Mesenchymal stem cell (in vitro differentiated cells and primary cell): ENCODE data around the gene KCNF1.
A peak's percentile ranks its signal among the peaks of the same experiment; 100 is the strongest.

Experiments
- DNase-seq: peaks from one replicate; pipeline ENCODE4 v3.0.0-alpha.2; 2013
- H2AFZ ChIP-seq: one replicate; pipeline ENCODE4 v1.6.1; 2013; ENCODE audit warnings: low read depth, mild to moderate bottlenecking, control low read depth, inconsistent platforms, low read length, moderate library complexity
- H2AK5ac ChIP-seq: 2 replicates; pipeline ENCODE4 v1.6.1; 2013; ENCODE audit warnings: low read length, moderate library complexity, mild to moderate bottlenecking, inconsistent platforms; ENCODE audit not compliant: severe bottlenecking
- H2BK120ac ChIP-seq: one replicate; pipeline ENCODE4 v1.6.1; 2013; ENCODE audit warnings: low read depth, mild to moderate bottlenecking, inconsistent platforms, low read length, moderate library complexity
- H2BK12ac ChIP-seq, 2 experiments: one replicate each; pipeline ENCODE4 v1.6.1; 2013; ENCODE audit warnings: inconsistent platforms in 2 of 2, low read length in 2 of 2, mild to moderate bottlenecking in 2 of 2, moderate library complexity in 2 of 2, control low read depth in 1 of 2
- H2BK15ac ChIP-seq: one replicate; pipeline ENCODE4 v1.6.1; 2013; ENCODE audit warnings: mild to moderate bottlenecking, low read depth, inconsistent platforms; ENCODE audit not compliant: poor library complexity, severe bottlenecking
- H2BK5ac ChIP-seq: 2 replicates; pipeline ENCODE4 v1.6.1; 2013; ENCODE audit warnings: low read depth, mild to moderate bottlenecking, low read length, control low read depth, inconsistent platforms; ENCODE audit not compliant: poor library complexity, severe bottlenecking
- H3K14ac ChIP-seq, 2 experiments: one replicate each; pipeline ENCODE4 v1.6.1; 2013; ENCODE audit warnings: inconsistent platforms in 2 of 2, low read length in 2 of 2, control low read depth in 1 of 2, mild to moderate bottlenecking in 1 of 2, moderate library complexity in 1 of 2
- H3K18ac ChIP-seq, 2 experiments: one replicate each; pipeline ENCODE4 v1.6.1; 2013; ENCODE audit warnings: inconsistent platforms in 2 of 2, low read length in 2 of 2, control low read depth in 1 of 2, low read depth in 1 of 2, mild to moderate bottlenecking in 1 of 2
- H3K23ac ChIP-seq, 2 experiments: one replicate each; pipeline ENCODE4 v1.6.1; 2013; ENCODE audit warnings: inconsistent platforms in 2 of 2, low read length in 2 of 2, mild to moderate bottlenecking in 2 of 2, moderate library complexity in 2 of 2, control low read depth in 1 of 2
- H3K27ac ChIP-seq: 2 replicates; pipeline ENCODE4 v1.5.1; 2013; ENCODE audit warnings: mild to moderate bottlenecking, moderate library complexity, low read length, control low read depth, inconsistent platforms; ENCODE audit not compliant: poor library complexity, severe bottlenecking
- H3K27me3 ChIP-seq, 2 experiments: 2 replicates each; pipeline versions ENCODE4 v1.6.1 to v1.7.0; 2013; ENCODE audit warnings: low read length in 2 of 2, mild to moderate bottlenecking in 2 of 2, moderate library complexity in 2 of 2, control low read depth in 1 of 2, inconsistent platforms in 1 of 2; ENCODE audit not compliant: control insufficient read depth in 1 of 2, insufficient read depth in 1 of 2
- H3K36me3 ChIP-seq, 2 experiments: 2 replicates each; pipeline versions ENCODE4 v1.6.1 to v1.7.0; 2013; ENCODE audit warnings: low read length in 2 of 2, control low read depth in 1 of 2, inconsistent platforms in 1 of 2, low read depth in 1 of 2, mild to moderate bottlenecking in 1 of 2; ENCODE audit not compliant: insufficient read depth in 2 of 2, control insufficient read depth in 1 of 2
- H3K4ac ChIP-seq, 2 experiments: one replicate each; pipeline ENCODE4 v1.6.1; 2013; ENCODE audit warnings: inconsistent platforms in 2 of 2, low read length in 2 of 2, mild to moderate bottlenecking in 2 of 2, moderate library complexity in 2 of 2, control low read depth in 1 of 2, low read depth in 1 of 2
- H3K4me1 ChIP-seq: 2 replicates; pipeline ENCODE4 v1.6.1; 2013; ENCODE audit warnings: low read depth, low read length, control low read depth; ENCODE audit not compliant: control insufficient read depth, insufficient read depth
- H3K4me2 ChIP-seq: 2 replicates; pipeline ENCODE4 v1.6.1; 2013; ENCODE audit warnings: low read length, mild to moderate bottlenecking, inconsistent platforms; ENCODE audit not compliant: poor library complexity, severe bottlenecking
- H3K4me3 ChIP-seq, 2 experiments: 2 replicates each; pipeline versions ENCODE4 v1.5.1 to v1.7.0; 2013; ENCODE audit warnings: low read length in 2 of 2, mild to moderate bottlenecking in 2 of 2, control low read depth in 1 of 2, low read depth in 1 of 2; ENCODE audit not compliant: insufficient read depth in 1 of 2
- H3K79me1 ChIP-seq: replicated peaks from 2 replicates; pipeline ENCODE4 v1.6.1; 2013; ENCODE audit warnings: mild to moderate bottlenecking, control low read depth, low read length, inconsistent platforms; ENCODE audit not compliant: poor library complexity, severe bottlenecking
- H3K9ac ChIP-seq: 2 replicates; pipeline ENCODE4 v1.7.0; 2013; ENCODE audit warnings: mild to moderate bottlenecking, low read length, moderate library complexity
- H3K9me3 ChIP-seq: 2 replicates; pipeline ENCODE4 v1.7.0; 2013; ENCODE audit warnings: mild to moderate bottlenecking, low read length; ENCODE audit not compliant: control insufficient read depth
- H4K8ac ChIP-seq: one replicate; pipeline ENCODE4 v1.6.1; 2013; ENCODE audit warnings: inconsistent platforms, mild to moderate bottlenecking, low read length, moderate library complexity
- H4K91ac ChIP-seq: one replicate; pipeline ENCODE4 v1.6.1; 2013; ENCODE audit warnings: mild to moderate bottlenecking, low read length, inconsistent platforms
- WGBS: methylation state at CpG from one replicate; pipeline ENCODE4 v1.1.7; 2013; ENCODE audit warnings: mixed read lengths; 5-methylcytosine and 5-hydroxymethylcytosine counted together

Gene KCNF1

GRCh38 chr2:10894264-10894935 is 17.3 kb upstream of the KCNF1 start:
- Histone ChIP-seq H3K23ac (no peak overlapping the region), H3K79me1 (no peaks in the 10 kb centered on the region), H3K36me3 (no peaks in the 10 kb centered on the region), H3K4ac (no peak overlapping the region), H2BK12ac (no peak overlapping the region), H3K4me3 (no peak overlapping the region), H3K4me2 (no peak overlapping the region), H2BK15ac (no peak overlapping the region), H2AK5ac (no peak overlapping the region), H3K4me1 (peaks cover 7% of the 10 kb centered on the region), H4K8ac (no peak overlapping the region), H3K18ac (no peak overlapping the region), H3K27ac (no peak overlapping the region), H2AFZ (no peak overlapping the region), H3K9me3 (no peaks in the 10 kb centered on the region), H4K91ac (no peak overlapping the region), H3K9ac (no peak overlapping the region), H3K14ac (no peak overlapping the region), H2BK120ac (no peak overlapping the region), H2BK5ac (no peak overlapping the region), H3K27me3 (peaks cover 50 to 54% of the 10 kb centered on the region in 2 experiments)
- no peak for DNase-seq
- WGBS: 41% methylated on average over 4 of the region's 4 CpGs

GRCh38 chr2:10895231-10895630 is 16.5 kb upstream of the KCNF1 start:
- no peak for DNase-seq
- H4K8ac ChIP-seq: no peak overlapping the region
- H3K9me3 ChIP-seq: no peaks in the 10 kb centered on the region
- H2BK15ac ChIP-seq: no peak overlapping the region
- no peak overlapping the region for H3K27ac ChIP-seq
- no peaks in the 10 kb centered on the region for H3K36me3 ChIP-seq
- no peak overlapping the region for H2AFZ ChIP-seq
- H2AK5ac ChIP-seq: no peak overlapping the region
- H3K18ac ChIP-seq: no peak overlapping the region
- H2BK120ac ChIP-seq: no peak overlapping the region
- no peak overlapping the region for H2BK12ac ChIP-seq
- H3K4me1 ChIP-seq: peaks cover 1% of the 10 kb centered on the region
- no peak overlapping the region for H4K91ac ChIP-seq
- no peak overlapping the region for H3K4me2 ChIP-seq
- no peak overlapping the region for H3K14ac ChIP-seq
- H3K4me3 ChIP-seq: no peak overlapping the region
- peaks cover 48 to 49% of the 10 kb centered on the region in 2 experiments for H3K27me3 ChIP-seq
- H2BK5ac ChIP-seq: no peak overlapping the region
- no peak overlapping the region for H3K9ac ChIP-seq
- no peak overlapping the region for H3K23ac ChIP-seq
- H3K79me1 ChIP-seq: no peaks in the 10 kb centered on the region
- H3K4ac ChIP-seq: no peak overlapping the region
- 96% methylated on average over 2 of the region's 2 CpGs for WGBS

- Histone ChIP-seq H3K27ac (no peak overlapping the region), H2BK12ac (no peak overlapping the region), H2BK5ac (no peak overlapping the region), H3K18ac (no peak overlapping the region), H3K14ac (no peak overlapping the region), H3K4me2 (no peak overlapping the region), H3K9me3 (no peaks in the 10 kb centered on the region), H2AK5ac (no peak overlapping the region), H3K4me1 (peaks cover 4% of the 10 kb centered on the region), H3K4me3 (no peak overlapping the region), H2BK15ac (no peak overlapping the region), H3K9ac (no peak overlapping the region), H4K91ac (no peak overlapping the region), H3K79me1 (no peaks in the 10 kb centered on the region), H2BK120ac (no peak overlapping the region), H3K27me3 (peaks cover 20 to 22% of the 10 kb centered on the region in 2 experiments), H2AFZ (no peak overlapping the region), H4K8ac (no peak overlapping the region), H3K23ac (no peak overlapping the region), H3K36me3 (no peaks in the 10 kb centered on the region), H3K4ac (no peak overlapping the region)
- no peak for DNase-seq
- WGBS: 82% methylated on average over 3 of the region's 4 CpGs
These were observed 13.8 kb upstream of the KCNF1 start for GRCh38 chr2:10897956-10898355.

- Histone ChIP-seq H2BK120ac (no peak overlapping the region), H4K8ac (no peak overlapping the region), H3K4me2 (no peak overlapping the region), H3K4me1 (peaks cover 4% of the 10 kb centered on the region), H2BK5ac (no peak overlapping the region), H3K23ac (no peak overlapping the region), H2BK12ac (no peak overlapping the region), H3K27ac (no peak overlapping the region), H3K4ac (no peak overlapping the region), H2BK15ac (no peak overlapping the region), H3K36me3 (no peaks in the 10 kb centered on the region), H2AFZ (no peak overlapping the region), H3K14ac (no peak overlapping the region), H3K9ac (no peak overlapping the region), H3K9me3 (no peaks in the 10 kb centered on the region), H3K18ac (no peak overlapping the region), H2AK5ac (no peak overlapping the region), H3K4me3 (no peak overlapping the region), H4K91ac (no peak overlapping the region), H3K79me1 (no peaks in the 10 kb centered on the region), H3K27me3 (peaks cover 5 to 15% of the 10 kb centered on the region in 2 experiments)
- 84% methylated on average over 9 of the region's 10 CpGs for WGBS
- peak; percentile 43 for DNase-seq
These were observed 11.3 kb upstream of the KCNF1 start for GRCh38 chr2:10900216-10901109.
